ENCODE results near the gene RUVBL1. TPM values are rescaled to one million over a fixed set of nuclear protein-coding genes. Genes with fewer than 3 reads are reported as not detected.

RUVBL1 gene
- polyA plus RNA-seq, 1 donor (not counting 4 experiments of a cell fraction or from before 2014, with no cell fraction given), result 94.8 TPM

DNA sequence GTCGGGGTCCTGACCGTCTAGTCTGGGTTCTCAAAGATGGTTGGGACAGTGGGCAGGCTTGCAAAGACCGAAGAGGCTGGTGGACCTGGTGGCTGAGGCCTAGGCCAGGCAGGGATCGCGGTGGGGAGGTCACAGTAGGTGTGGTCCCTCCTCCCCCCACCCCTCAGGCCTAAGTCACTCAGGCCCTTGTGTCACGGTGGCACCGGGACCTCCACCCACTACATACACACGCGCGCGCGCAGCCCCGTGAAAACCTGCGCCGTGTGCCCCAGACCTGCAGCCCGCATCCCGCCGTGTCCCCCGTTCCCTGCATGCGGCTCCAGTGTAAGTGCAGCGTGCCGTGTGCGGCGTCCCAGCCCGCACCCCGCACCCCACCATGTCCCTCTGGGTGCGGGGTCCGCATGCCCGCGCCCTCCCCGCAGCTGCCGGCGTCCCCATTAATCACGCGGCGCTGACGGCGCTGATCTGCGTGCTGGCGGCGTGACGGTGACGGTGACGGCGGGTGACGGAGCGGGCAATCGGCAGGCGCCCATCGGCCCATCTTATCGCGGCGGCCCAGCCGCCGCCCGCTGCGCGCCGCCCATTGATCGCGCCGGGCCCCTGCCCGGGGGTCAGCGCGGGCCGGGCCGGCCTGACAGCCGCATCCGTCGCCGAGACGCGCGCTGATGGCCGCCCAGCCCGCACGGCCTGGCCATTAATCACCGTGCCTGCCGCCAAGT lies 47.0 kb downstream of the RUVBL1 start:
- Histone ChIP-seq H3K27me3 (ENCODE audit: control insufficient read depth, extremely low read depth, insufficient read depth, low read length) (no peaks in the 10 kb centered on the region), H3K36me3 (ENCODE audit: control insufficient read depth in 2 of 2, extremely low read depth in 1 of 2, insufficient read depth in 2 of 2, low read length in 2 of 2) (peaks cover 27 to 43% of the 10 kb centered on the region in 2 experiments), H3K9ac (ENCODE audit: control insufficient read depth, extremely low read depth, insufficient read depth, low read length) (no peak overlapping the region), H4K20me1 (ENCODE audit: control insufficient read depth, extremely low read depth, insufficient read depth, low read length) (no peaks in the 10 kb centered on the region), H3K27ac (ENCODE audit: control insufficient read depth, insufficient read depth, low read length) (no peak overlapping the region), H2AFZ (ENCODE audit: control insufficient read depth, low read length) (no peak overlapping the region), H3K9me3 (ENCODE audit: control insufficient read depth, low read depth, low read length) (no peaks in the 10 kb centered on the region), H3K79me2 (ENCODE audit: control insufficient read depth, insufficient read depth, low read length) (peaks cover 10% of the 10 kb centered on the region), H3K4me2 (ENCODE audit: control insufficient read depth, extremely low read depth, insufficient read depth, low read depth, low read length) (peak overlapping the region; percentile 84), H3K4me3 (ENCODE audit: control insufficient read depth in 2 of 3, extremely low read depth in 1 of 3, insufficient read depth in 2 of 3, low read depth in 1 of 3, low read length in 3 of 3) (no peak overlapping the region), H3K9me1 (ENCODE audit: control insufficient read depth, extremely low read depth, insufficient read depth, low read length) (peaks cover 5% of the 10 kb centered on the region), H3K4me1 (ENCODE audit: control insufficient read depth, extremely low read depth, insufficient read depth, low read length) (peaks cover 41% of the 10 kb centered on the region)
- dilution Hi-C loops (cut with MboI; ENCODE audit: extremely low pct_ligation_motif_present, low sequenced_read_pairs), result no loop called here
- DNase-seq (ENCODE audit: low read depth, low spot score) (no peak), FAIRE-seq (no peak)
- TF ChIP-seq EZH2 (IDR thresholded peaks at IDR 0.05; ENCODE audit: low read length), result no peak
- TF ChIP-seq, protein P1, sequence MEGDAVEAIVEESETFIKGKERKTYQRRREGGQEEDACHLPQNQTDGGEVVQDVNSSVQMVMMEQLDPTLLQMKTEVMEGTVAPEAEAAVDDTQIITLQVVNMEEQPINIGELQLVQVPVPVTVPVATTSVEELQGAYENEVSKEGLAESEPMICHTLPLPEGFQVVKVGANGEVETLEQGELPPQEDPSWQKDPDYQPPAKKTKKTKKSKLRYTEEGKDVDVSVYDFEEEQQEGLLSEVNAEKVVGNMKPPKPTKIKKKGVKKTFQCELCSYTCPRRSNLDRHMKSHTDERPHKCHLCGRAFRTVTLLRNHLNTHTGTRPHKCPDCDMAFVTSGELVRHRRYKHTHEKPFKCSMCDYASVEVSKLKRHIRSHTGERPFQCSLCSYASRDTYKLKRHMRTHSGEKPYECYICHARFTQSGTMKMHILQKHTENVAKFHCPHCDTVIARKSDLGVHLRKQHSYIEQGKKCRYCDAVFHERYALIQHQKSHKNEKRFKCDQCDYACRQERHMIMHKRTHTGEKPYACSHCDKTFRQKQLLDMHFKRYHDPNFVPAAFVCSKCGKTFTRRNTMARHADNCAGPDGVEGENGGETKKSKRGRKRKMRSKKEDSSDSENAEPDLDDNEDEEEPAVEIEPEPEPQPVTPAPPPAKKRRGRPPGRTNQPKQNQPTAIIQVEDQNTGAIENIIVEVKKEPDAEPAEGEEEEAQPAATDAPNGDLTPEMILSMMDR (optimal IDR thresholded peaks at IDR 0.05 in 1 of 3, IDR thresholded peaks at IDR 0.05 in 1 of 3, conservative IDR thresholded peaks at IDR 0.05 in 1 of 3; ENCODE audit: extremely low read depth in 1 of 3, insufficient read depth in 2 of 3, low read length in 3 of 3), result no peak

- peaks cover 5% of the 10 kb centered on the region for H3K9me1 ChIP-seq (ENCODE audit: control insufficient read depth, extremely low read depth, insufficient read depth, low read length)
- peak overlapping the region; percentile 14 to 33 (median 24) for H3K4me3 ChIP-seq (ENCODE audit: control insufficient read depth in 2 of 3, extremely low read depth in 1 of 3, insufficient read depth in 2 of 3, low read depth in 1 of 3, low read length in 3 of 3)
- TF ChIP-seq, protein P1 (optimal IDR thresholded peaks at IDR 0.05 in 1 of 3, IDR thresholded peaks at IDR 0.05 in 1 of 3, conservative IDR thresholded peaks at IDR 0.05 in 1 of 3; ENCODE audit: extremely low read depth in 1 of 3, insufficient read depth in 2 of 3, low read length in 3 of 3), result peak; percentile 79 to 93 (median 89)
- TF ChIP-seq EZH2 (IDR thresholded peaks at IDR 0.05; ENCODE audit: low read length), result no peak
- H3K4me2 ChIP-seq (ENCODE audit: control insufficient read depth, extremely low read depth, insufficient read depth, low read depth, low read length), result peak overlapping the region; percentile 84
- H3K36me3 ChIP-seq (ENCODE audit: control insufficient read depth in 2 of 2, extremely low read depth in 1 of 2, insufficient read depth in 2 of 2, low read length in 2 of 2), result peaks cover 30 to 48% of the 10 kb centered on the region in 2 experiments
- H4K20me1 ChIP-seq (ENCODE audit: control insufficient read depth, extremely low read depth, insufficient read depth, low read length), result peaks cover 3% of the 10 kb centered on the region
- DNase-seq (ENCODE audit: low read depth, low spot score) (no peak), FAIRE-seq (peak; percentile 64)
- peak overlapping the region; percentile 42 for H3K27ac ChIP-seq (ENCODE audit: control insufficient read depth, insufficient read depth, low read length)
- peaks cover 18% of the 10 kb centered on the region for H3K79me2 ChIP-seq (ENCODE audit: control insufficient read depth, insufficient read depth, low read length)
- peak overlapping the region; percentile 33 for H2AFZ ChIP-seq (ENCODE audit: control insufficient read depth, low read length)
- H3K27me3 ChIP-seq (ENCODE audit: control insufficient read depth, extremely low read depth, insufficient read depth, low read length), result no peaks in the 10 kb centered on the region
- dilution Hi-C loops (cut with MboI; ENCODE audit: extremely low pct_ligation_motif_present, low sequenced_read_pairs), result no loop called here
- H3K9me3 ChIP-seq (ENCODE audit: control insufficient read depth, low read depth, low read length), result no peaks in the 10 kb centered on the region
- H3K9ac ChIP-seq (ENCODE audit: control insufficient read depth, extremely low read depth, insufficient read depth, low read length), result peak overlapping the region; percentile 61
- H3K4me1 ChIP-seq (ENCODE audit: control insufficient read depth, extremely low read depth, insufficient read depth, low read length), result peaks cover 43% of the 10 kb centered on the region
These were observed 47.8 kb downstream of the RUVBL1 start for GRCh38 chr3:128075522-128076482.
